HepG2 (cell line): ENCODE data around the gene HYCC2. TPM values are rescaled to one million over a fixed set of nuclear protein-coding genes. Genes with fewer than 3 reads are reported as not detected.
A peak's percentile ranks its signal among the peaks of the same experiment; 100 is the strongest.

Experiments used
- ARID5B ChIP-seq: IDR thresholded peaks from 2 replicates; pipeline ENCODE4 v1.4.0; 2020; ENCODE audit warnings: mild to moderate bottlenecking, missing genetic modification reagents
- BCL6 ChIP-seq: IDR thresholded peaks from 2 replicates; pipeline ENCODE4 v1.6.1; 2016; ENCODE audit warnings: missing genetic modification reagents, missing compliant biosample characterization
- GATAD2A ChIP-seq: IDR thresholded peaks from 2 replicates; pipeline ENCODE4 v1.6.1; 2016
- HMG20B ChIP-seq: conservative IDR thresholded peaks from 2 replicates; pipeline ENCODE4 v1.6.1; 2016; ENCODE audit warnings: missing genetic modification reagents, missing compliant biosample characterization
- IKZF4 ChIP-seq: sonication (generic); formaldehyde crosslinking; IDR thresholded peaks from 2 replicates; pipeline ENCODE4 v1.5.1; 2020; ENCODE audit warnings: borderline replicate concordance, mild to moderate bottlenecking, low read depth, missing genetic modification reagents; ENCODE audit errors: not compliant biosample characterization
- ISX ChIP-seq: sonication (generic); formaldehyde crosslinking; conservative IDR thresholded peaks from 2 replicates; pipeline ENCODE4 v1.5.0; 2020; ENCODE audit warnings: missing genetic modification reagents
- MIXL1 ChIP-seq: IDR thresholded peaks from 2 replicates; pipeline ENCODE4 v1.6.1; 2016
- NKX3-1 ChIP-seq: sonication (generic); formaldehyde crosslinking; IDR thresholded peaks from 2 replicates; pipeline ENCODE4 v1.5.0; 2020; ENCODE audit warnings: missing genetic modification reagents
- PAXIP1 ChIP-seq: sonication (generic); formaldehyde crosslinking; conservative IDR thresholded peaks from 2 replicates; pipeline ENCODE4 v1.4.0; 2020; ENCODE audit warnings: mild to moderate bottlenecking, missing genetic modification reagents, moderate library complexity
- SMAD9 ChIP-seq: sonication (generic); formaldehyde crosslinking; IDR thresholded peaks from 2 replicates; pipeline ENCODE4 v1.5.1; 2020; ENCODE audit warnings: mild to moderate bottlenecking, missing genetic modification reagents
- SNAI1 ChIP-seq: sonication (generic); formaldehyde crosslinking; IDR thresholded peaks from 2 replicates; pipeline ENCODE4 v1.5.0; 2020; ENCODE audit warnings: mild to moderate bottlenecking, missing genetic modification reagents, borderline replicate concordance
- SOX13 ChIP-seq, 3 experiments: fragments of 450-650 bp in 1 of 3; sonication (generic) in 1 of 3; formaldehyde crosslinking in 1 of 3; IDR thresholded peaks in 2 of 3; conservative IDR thresholded peaks in 1 of 3; 2 replicates each; pipeline versions ENCODE4 v1.5.0 to v1.6.1; 2016 to 2020; ENCODE audit warnings: antibody characterized with exemption in 1 of 3, mild to moderate bottlenecking in 1 of 3, missing compliant biosample characterization in 1 of 3, missing genetic modification reagents in 1 of 3, moderate library complexity in 1 of 3
- SP2 ChIP-seq: sonication (generic); formaldehyde crosslinking; IDR thresholded peaks from 2 replicates; pipeline ENCODE4 v1.5.1; 2020; ENCODE audit warnings: mild to moderate bottlenecking, missing genetic modification reagents
- THAP11 ChIP-seq: IDR thresholded peaks from 2 replicates; pipeline ENCODE4 v1.6.1; 2016; ENCODE audit warnings: missing biosample characterization, missing genetic modification reagents
- ZNF646 ChIP-seq: sonication (generic); formaldehyde crosslinking; IDR thresholded peaks from 2 replicates; pipeline ENCODE4 v1.9.0; 2021; ENCODE audit warnings: mild to moderate bottlenecking, missing genetic modification reagents
- ZNF792 ChIP-seq: IDR thresholded peaks from 2 replicates; pipeline ENCODE4 v1.6.1; 2016
- ZNF850 ChIP-seq: sonication (generic); formaldehyde crosslinking; conservative IDR thresholded peaks from 2 replicates; pipeline ENCODE4 v1.9.0; 2021; ENCODE audit warnings: mild to moderate bottlenecking, missing genetic modification reagents
- polyA plus RNA-seq, 8 experiments: library from polyadenylated mRNA; depleted of rRNA in 3 of 8; stranded (reverse) in 7 of 8; unstranded in 1 of 8; fragments of >200 nt; fragmentation: Illumina TruSeq in 4 of 8; extraction: Trizol in 4 of 8; gene quantifications; 2 replicates each; pipeline versions ENCODE4 v1.2.1 to v1.2.3, GENCODE V29; 2011 to 2016; ENCODE audit warnings: low read depth in 4 of 8, missing spikeins in 1 of 8, mixed read lengths in 1 of 8; ENCODE audit not compliant: insufficient read depth in 1 of 8
- total RNA-seq, 5 experiments: library from RNA; depleted of rRNA; stranded (reverse); fragments of >200 nt; fragmentation: Illumina TruSeq; extraction: Trizol; gene quantifications; 2 replicates each; pipeline ENCODE4 v1.2.3, GENCODE V29; 2016; ENCODE audit warnings: low read depth in 1 of 5

HYCC2 gene
- total and polyA plus RNA-seq, 2 of the 13 experiments (the other 11 are each of a cell fraction or from before 2014, with no cell fraction given) = 4.7 to 13.9 TPM

GRCh38 chr2:201058914-201059313 is 12.6 kb downstream of the HYCC2 start (continued):
- no peak for TF ChIP-seq ISX (CRISPR knock-in tag)
- TF ChIP-seq MIXL1 (CRISPR knock-in tag) = 0 out of 2 replicates have a peak, but pooled peaks have one; percentile 10
- TF ChIP-seq SMAD9 (CRISPR knock-in tag) = no peak
- peak; percentile 62 for TF ChIP-seq HMG20B
- peak; percentile 46; the same call in 1 of the 2 replicates for TF ChIP-seq BCL6 (CRISPR knock-in tag)
- TF ChIP-seq GATAD2A (CRISPR knock-in tag) = peak; percentile 69
- TF ChIP-seq SNAI1 (CRISPR knock-in tag) = no peak
- TF ChIP-seq THAP11 (CRISPR knock-in tag) = peak; percentile 37; the same call in 1 of the 2 replicates
- no peak for TF ChIP-seq NKX3-1 (CRISPR knock-in tag)
- TF ChIP-seq ARID5B (CRISPR knock-in tag) = peak; percentile 73
- no peak for TF ChIP-seq ZNF850 (CRISPR knock-in tag)
- 0 out of 2 replicates have a peak, but pooled peaks have one; percentile 29 for TF ChIP-seq ZNF792 (CRISPR knock-in tag)
- TF ChIP-seq ZNF646 (CRISPR knock-in tag) = no peak
- TF ChIP-seq IKZF4 (CRISPR knock-in tag) = no peak
- 0 out of 2 replicates have a peak, but pooled peaks have one; percentile 19 for TF ChIP-seq PAXIP1
- no peak for TF ChIP-seq SOX13 (IDR thresholded peaks at IDR 0.05)
- TF ChIP-seq SOX13 (CRISPR knock-in tag; conservative IDR thresholded peaks at IDR 0.05 in 1 of 2, IDR thresholded peaks at IDR 0.05 in 1 of 2) = peak in 1 of 2 experiments; percentile 53; a peak in 1 of 4 replicates
- TF ChIP-seq SP2 = no peak
